Aorta (tissue), 5 donors: ENCODE data around the gene DMRTA1. TPM values are rescaled to one million over a fixed set of nuclear protein-coding genes. Genes with fewer than 3 reads are reported as not detected.
"Not testable (repeated sequence)": the region's sequence is repeated elsewhere in the genome, so short reads cannot be mapped to it uniquely, and the experiment has no call there.

ENCODE experiments used
- ATAC-seq: fragments of 200-7000 bp; cut with Tn5 transposase; one replicate; pipeline ENCODE4 v1.9.1; 2022; ENCODE audit warnings: moderate library complexity; ENCODE audit not compliant: low FRiP score
- DNase-seq, 2 donors: peaks; one replicate each; pipeline ENCODE4 v3.0.0-alpha.2; 2020
- H3K27ac ChIP-seq, 2 donors: one replicate each; pipeline ENCODE4 v1.5.1; 2013; ENCODE audit warnings: low read length in 2 of 2, mild to moderate bottlenecking in 2 of 2, moderate library complexity in 2 of 2, control low read depth in 1 of 2, inconsistent platforms in 1 of 2, low read depth in 1 of 2
- H3K27me3 ChIP-seq, 2 donors: one replicate each; pipeline ENCODE4 v1.6.1; 2013; ENCODE audit warnings: control low read depth in 1 of 2, low read length in 1 of 2, mild to moderate bottlenecking in 1 of 2, moderate library complexity in 1 of 2; ENCODE audit not compliant: insufficient read depth in 2 of 2, control insufficient read depth in 1 of 2
- H3K36me3 ChIP-seq, 2 donors: one replicate each; pipeline ENCODE4 v1.6.1; 2013; ENCODE audit warnings: control low read depth in 1 of 2, low read length in 1 of 2, mild to moderate bottlenecking in 1 of 2; ENCODE audit not compliant: insufficient read depth in 2 of 2, control insufficient read depth in 1 of 2
- H3K4me1 ChIP-seq, 2 donors: one replicate each; pipeline ENCODE4 v1.6.1; 2013; ENCODE audit warnings: low read length in 2 of 2, control low read depth in 1 of 2, mild to moderate bottlenecking in 1 of 2, moderate library complexity in 1 of 2; ENCODE audit not compliant: insufficient read depth in 2 of 2, control insufficient read depth in 1 of 2
- H3K4me3 ChIP-seq, 2 donors: one replicate each; pipeline ENCODE4 v1.5.1; 2013; ENCODE audit warnings: low read length in 2 of 2, control low read depth in 1 of 2, mild to moderate bottlenecking in 1 of 2
- H3K9me3 ChIP-seq: one replicate; pipeline ENCODE4 v1.6.1; 2013; ENCODE audit warnings: mild to moderate bottlenecking, low read length; ENCODE audit not compliant: control insufficient read depth
- WGBS, 2 donors: extraction: QIAGEN DNeasy Blood & Tissue Kit; methylation state at CpG; one replicate each; pipeline ENCODE4 v1.1.7; 2013; 5-methylcytosine and 5-hydroxymethylcytosine counted together
- intact Hi-C, 2 donors: fragments of 100-400 bp; cut with DNase I; formaldehyde crosslinking; loops; one replicate each; pipeline versions ENCODE4 v1.14.2 to v1.15.0; 2022
- polyA plus RNA-seq, 2 donors: library from polyadenylated mRNA; stranded (reverse); fragments of 200-250 nt; gene quantifications; one replicate each; pipeline ENCODE4 v1.2.3, GENCODE V29; 2013
- total RNA-seq, 2 donors: library from RNA; stranded (reverse); fragmentation: NEBNext Ultra II Directional; extraction: Animal tissue kit (Norgen Biotek cat#: 25700); gene quantifications; one replicate each; pipeline ENCODE4 v1.2.1, GENCODE V29; 2021
- donor health status: healthy with polysubstance abuse.
- donor health status: Bipolar disorder and iron deficiency.
- donor health status: DM: no; HTN: no; CAD: no.
- donor health status: DM: no; HTN: no; CAD: no.
- donor health status: DM: yes; HTN: yes; CAD: no.

DMRTA1 gene
- total and polyA plus RNA-seq, 4 donors: 0.13 to 0.39 TPM; not detected in 2

DNA sequence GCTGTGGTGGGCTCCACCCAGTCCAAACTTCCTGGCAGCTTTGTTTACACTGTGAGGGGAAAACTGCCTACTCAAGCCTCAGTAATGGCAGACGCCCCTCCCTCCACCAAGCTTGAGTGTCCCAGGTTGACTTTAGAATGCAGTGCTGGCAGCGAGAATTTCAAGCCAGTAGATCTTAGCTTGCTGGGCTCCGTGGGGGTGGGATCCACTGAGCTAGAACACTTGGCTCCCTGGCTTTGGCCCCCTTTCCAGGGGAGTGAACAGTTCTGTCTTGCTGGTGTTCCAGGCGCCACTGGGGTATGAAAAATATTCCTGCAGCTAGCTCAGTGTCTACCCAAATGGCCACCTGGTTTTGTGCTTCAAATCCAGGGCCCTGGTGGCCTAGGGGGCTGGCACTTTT lies 49.6 kb downstream of the DMRTA1 start:
- H3K4me3 ChIP-seq, ATAC-seq, H3K9me3 ChIP-seq, H3K36me3 ChIP-seq, DNase-seq, H3K4me1 ChIP-seq, H3K27ac ChIP-seq, intact Hi-C loops, H3K27me3 ChIP-seq: not testable (repeated sequence)
- WGBS, 2 donors: 64 to 68% methylated on average over 4 of the region's 4 CpGs
